Breast epithelium (tissue), 4 donors: ENCODE data around the gene DPYD. TPM values are rescaled to one million over a fixed set of nuclear protein-coding genes. Genes with fewer than 3 reads are reported as not detected.

ENCODE experiments used
- DNase-seq, 2 donors: peaks; one replicate each; pipeline ENCODE4 v3.0.0-alpha.2; 2019; ENCODE audit warnings: low spot score in 2 of 2
- H3K27ac ChIP-seq, 2 donors: fragments of 200-600 bp; sonication (generic) in 1 of 2; one replicate each; pipeline ENCODE4 v1.5.1; 2016 to 2019; ENCODE audit warnings: mild to moderate bottlenecking in 1 of 2
- H3K27me3 ChIP-seq, 2 donors: fragments of 200-600 bp; sonication (generic) in 1 of 2; one replicate each; pipeline versions ENCODE4 v1.5.1 to v1.6.0; 2017 to 2019; ENCODE audit warnings: control low read depth in 1 of 2, mild to moderate bottlenecking in 1 of 2
- H3K36me3 ChIP-seq: fragments of 200-600 bp; one replicate; pipeline ENCODE4 v1.5.1; 2019
- H3K4me1 ChIP-seq, 2 donors: fragments of 200-600 bp; sonication (generic); one replicate each; pipeline ENCODE4 v1.5.1; 2016 to 2019; ENCODE audit warnings: control low read depth in 1 of 2
- H3K4me3 ChIP-seq, 3 donors: fragments of 200-600 bp; sonication (generic); 1 replicate in 2 of 3; 2 replicates in 1 of 3; pipeline ENCODE4 v1.5.1; 2016 to 2019; ENCODE audit warnings: mild to moderate bottlenecking in 3 of 3, moderate library complexity in 2 of 3
- H3K9me3 ChIP-seq, 2 donors: fragments of 200-600 bp; sonication (generic) in 1 of 2; one replicate each; pipeline ENCODE4 v1.5.1; 2016 to 2019; ENCODE audit warnings: control low read depth in 1 of 2
- CTCF ChIP-seq, 3 donors: fragments of 450-650 bp; IDR thresholded peaks; one replicate each; pipeline ENCODE4 v1.5.1; 2016 to 2017; ENCODE audit warnings: antibody characterized with exemption in 3 of 3, mild to moderate bottlenecking in 3 of 3, moderate library complexity in 3 of 3
- POLR2A ChIP-seq: fragments of 450-650 bp; IDR thresholded peaks from one replicate; pipeline ENCODE4 v1.6.1; 2016; ENCODE audit warnings: antibody characterized with exemption, mild to moderate bottlenecking, moderate library complexity
- POLR2AphosphoS5 ChIP-seq, 3 donors: sonication (generic); formaldehyde crosslinking; IDR thresholded peaks; one replicate each; pipeline ENCODE4 v1.6.1; 2017; ENCODE audit warnings: antibody characterized with exemption in 3 of 3
- intact Hi-C: fragments of 100-400 bp; cut with DNase I; formaldehyde crosslinking; loops from one replicate; pipeline ENCODE4 v1.15.1; 2023; ENCODE audit warnings: low total_unique reads
- total RNA-seq, 3 donors: library from RNA; depleted of rRNA; stranded (reverse); fragments of >200 nt; gene quantifications; one replicate each; pipeline ENCODE4 v1.1.0, GENCODE V29; 2016

Gene DPYD
- total RNA-seq, 3 donors from 2014 or later = 56.4 to 95.1 (median 58.1) TPM

GRCh38 chr1:97603776-97604175, 317.1 kb downstream of the DPYD start:
- intact Hi-C loops = no loop called here
- TF ChIP-seq CTCF (IDR thresholded peaks at IDR 0.05) (no peak), POLR2A (no peak), POLR2AphosphoS5 (IDR thresholded peaks at IDR 0.05) (no peak)
- DNase-seq = no peak
- Histone ChIP-seq H3K27me3 (no peaks in the 10 kb centered on the region), H3K36me3 (no peaks in the 10 kb centered on the region), H3K4me1 (no peaks in the 10 kb centered on the region), H3K4me3 (no peak overlapping the region), H3K9me3 (no peaks in the 10 kb centered on the region), H3K27ac (no peak overlapping the region)

GRCh38 chr1:97603218-97603617, 317.6 kb downstream of the DPYD start:
- no peaks in the 10 kb centered on the region for H3K9me3 ChIP-seq
- H3K4me3 ChIP-seq = no peak overlapping the region
- H3K27ac ChIP-seq = no peak overlapping the region
- no peaks in the 10 kb centered on the region for H3K27me3 ChIP-seq
- H3K36me3 ChIP-seq = no peaks in the 10 kb centered on the region
- TF ChIP-seq CTCF (IDR thresholded peaks at IDR 0.05) (no peak), POLR2A (no peak), POLR2AphosphoS5 (IDR thresholded peaks at IDR 0.05) (no peak)
- DNase-seq = no peak
- H3K4me1 ChIP-seq = no peaks in the 10 kb centered on the region
- intact Hi-C loops = no loop called here

- DNase-seq = no peak
- no peaks in the 10 kb centered on the region for H3K27me3 ChIP-seq
- H3K27ac ChIP-seq = no peak overlapping the region
- no peaks in the 10 kb centered on the region for H3K36me3 ChIP-seq
- intact Hi-C loops = no loop called here
- TF ChIP-seq POLR2A = no peak
- TF ChIP-seq CTCF (IDR thresholded peaks at IDR 0.05) = no peak
- TF ChIP-seq POLR2AphosphoS5 (IDR thresholded peaks at IDR 0.05) = no peak
- H3K4me3 ChIP-seq = no peak overlapping the region
- H3K4me1 ChIP-seq = no peaks in the 10 kb centered on the region
- H3K9me3 ChIP-seq = no peaks in the 10 kb centered on the region
Measured at GRCh38 chr1:97599447-97599846, 321.4 kb downstream of the DPYD start.

GRCh38 chr1:97593192-97593591, 327.6 kb downstream of the DPYD start:
- H3K9me3 ChIP-seq = no peaks in the 10 kb centered on the region
- H3K4me1 ChIP-seq = no peaks in the 10 kb centered on the region
- DNase-seq = no peak
- peaks cover 9% of the 10 kb centered on the region for H3K36me3 ChIP-seq
- no peaks in the 10 kb centered on the region for H3K27me3 ChIP-seq
- intact Hi-C loops = no loop called here
- no peak overlapping the region for H3K27ac ChIP-seq
- no peak for TF ChIP-seq POLR2A
- TF ChIP-seq CTCF (IDR thresholded peaks at IDR 0.05) = no peak
- TF ChIP-seq POLR2AphosphoS5 (IDR thresholded peaks at IDR 0.05) = no peak
- no peak overlapping the region for H3K4me3 ChIP-seq

- Histone ChIP-seq H3K9me3 (no peaks in the 10 kb centered on the region), H3K27me3 (no peaks in the 10 kb centered on the region), H3K4me1 (no peaks in the 10 kb centered on the region), H3K4me3 (no peak overlapping the region), H3K36me3 (peaks cover 9% of the 10 kb centered on the region), H3K27ac (no peak overlapping the region)
- DNase-seq = no peak
- TF ChIP-seq POLR2A = no peak
- TF ChIP-seq POLR2AphosphoS5 (IDR thresholded peaks at IDR 0.05) = no peak
- intact Hi-C loops = no loop called here
Measured at GRCh38 chr1:97588772-97589171, 332.1 kb downstream of the DPYD start.

GRCh38 chr1:97581614-97582051, 339.2 kb downstream of the DPYD start:
- no peaks in the 10 kb centered on the region for H3K27me3 ChIP-seq
- no peaks in the 10 kb centered on the region for H3K9me3 ChIP-seq
- H3K4me1 ChIP-seq = no peaks in the 10 kb centered on the region
- no peak overlapping the region for H3K4me3 ChIP-seq
- no peak for DNase-seq
- intact Hi-C loops = no loop called here
- no peak for TF ChIP-seq POLR2AphosphoS5 (IDR thresholded peaks at IDR 0.05)
- TF ChIP-seq POLR2A = no peak
- no peak for TF ChIP-seq CTCF (IDR thresholded peaks at IDR 0.05)
- no peaks in the 10 kb centered on the region for H3K36me3 ChIP-seq
- H3K27ac ChIP-seq = no peak overlapping the region
